IMR-90 (cell line): ENCODE measurements around the gene GRK2.

ENCODE experiments used
- CTCF ChIP-seq: conservative IDR thresholded peaks from 2 replicates; pipeline ENCODE4 v1.5.1; 2012; ENCODE audit warnings: mild to moderate bottlenecking, low read depth, low read length, improper control_type of control experiment
- ELK1 ChIP-seq: fragments of 150-350 bp; IDR thresholded peaks from 2 replicates; pipeline ENCODE4 v1.6.1; 2016; ENCODE audit warnings: low read depth, mild to moderate bottlenecking, low read length, moderate library complexity, borderline replicate concordance
- FOS ChIP-seq: fragments of 150-350 bp; IDR thresholded peaks from 2 replicates; pipeline ENCODE4 v1.6.1; 2016; ENCODE audit warnings: low read depth, low read length
- MXI1 ChIP-seq: IDR thresholded peaks from 2 replicates; pipeline ENCODE4 v1.6.1; 2012; ENCODE audit warnings: low read depth, mild to moderate bottlenecking, low read length, moderate library complexity, borderline replicate concordance
- POLR2A ChIP-seq: IDR thresholded peaks from 2 replicates; pipeline ENCODE4 v1.6.1; 2012; ENCODE audit warnings: mild to moderate bottlenecking, low read depth, low read length
- RAD21 ChIP-seq: IDR thresholded peaks from 2 replicates; pipeline ENCODE4 v1.6.1; 2012; ENCODE audit warnings: low read length, improper control_type of control experiment
- RFX5 ChIP-seq: IDR thresholded peaks from 2 replicates; pipeline ENCODE4 v1.8.0; 2012; ENCODE audit warnings: low read depth, mild to moderate bottlenecking, low read length, moderate library complexity
- SMC3 ChIP-seq: fragments of 150-350 bp; IDR thresholded peaks from 2 replicates; pipeline ENCODE4 v1.6.1; 2016; ENCODE audit warnings: low read depth, mild to moderate bottlenecking, antibody characterized with exemption, low read length, moderate library complexity

GRCh38 chr11:67307545-67308001 lies 41.3 kb downstream of the GRK2 start:
- TF ChIP-seq CTCF (no peak), RFX5 (no peak), RAD21 (no peak), POLR2A (no peak), ELK1 (no peak), MXI1 (no peak), SMC3 (no peak), FOS (no peak)
